Sigmoid colon (tissue), 4 donors: ENCODE results near the gene KRTAP10-11.

Experiments used
- CTCF ChIP-seq, 4 experiments: fragments of 450-650 bp in 3 of 4; fragments of 200-600 bp in 1 of 4; IDR thresholded peaks; one replicate each; pipeline ENCODE4 v1.5.1; 2016 to 2019; ENCODE audit warnings: antibody characterized with exemption in 4 of 4, mild to moderate bottlenecking in 3 of 4, moderate library complexity in 2 of 4
- POLR2AphosphoS5 ChIP-seq, 4 donors: sonication (generic); formaldehyde crosslinking; IDR thresholded peaks; one replicate each; pipeline ENCODE4 v1.6.1; 2017; ENCODE audit warnings: antibody characterized with exemption in 4 of 4

- TF ChIP-seq CTCF (IDR thresholded peaks at IDR 0.05) (no peak), POLR2AphosphoS5 (IDR thresholded peaks at IDR 0.05) (no peak)
These were observed 8.5 kb downstream of the KRTAP10-11 start, which contains the start of gene KRTAP12-4 for GRCh38 chr21:44654576-44655175.
